NCI-H748 (cell line): ENCODE data around the gene LRCH4.
A peak's percentile ranks its signal among the peaks of the same experiment; 100 is the strongest.

ENCODE experiments used
- DNase-seq: peaks from one replicate; lab custom pipeline; 2025; ENCODE audit not compliant: unreplicated experiment; lab: John Stamatoyannopoulos, UW

LRCH4 gene

GRCh38 chr7:100582650-100583049, 3.3 kb downstream of the LRCH4 start:
- DNase-seq, result no peak

- no peak for DNase-seq
Observed at GRCh38 chr7:100582041-100582579, 3.8 kb downstream of the LRCH4 start.

GRCh38 chr7:100580466-100581283, 5.3 kb downstream of the LRCH4 start:
- no peak for DNase-seq

- no peak for DNase-seq
Observed at GRCh38 chr7:100578246-100579183, 7.4 kb downstream of the LRCH4 start.

GRCh38 chr7:100577507-100577906, 8.4 kb downstream of the LRCH4 start:
- DNase-seq, result no peak

GRCh38 chr7:100577103-100577502, 8.8 kb downstream of the LRCH4 start:
- no peak for DNase-seq

GRCh38 chr7:100576384-100576993, 9.4 kb downstream of the LRCH4 start:
- no peak for DNase-seq

- no peak for DNase-seq
Observed at GRCh38 chr7:100575746-100576383, 10.1 kb downstream of the LRCH4 start.

- DNase-seq, result no peak
Observed at GRCh38 chr7:100575206-100575631, 10.7 kb downstream of the LRCH4 start.

- DNase-seq, result no peak
Observed at GRCh38 chr7:100574362-100575205, 11.3 kb downstream of the LRCH4 start.

GRCh38 chr7:100573691-100574361, 12.1 kb downstream of the LRCH4 start, which contains the start of gene SAP25:
Gene SAP25 (minus strand): TSS chr7:100573900. CDS start chr7:100573742, 158 bp downstream.
- DNase-seq, result no peak

GRCh38 chr7:100572949-100573675, 12.8 kb downstream of the LRCH4 start:
- no peak for DNase-seq

GRCh38 chr7:100572281-100572948, 13.5 kb downstream of the LRCH4 start:
- no peak for DNase-seq

- DNase-seq, result no peak
Observed at GRCh38 chr7:100571829-100572116, 14.2 kb downstream of the LRCH4 start.

- DNase-seq, result no peak
Observed at GRCh38 chr7:100570954-100571828, 14.7 kb downstream of the LRCH4 start.

- DNase-seq, result peak; percentile 83
Observed at GRCh38 chr7:100568896-100569844, 16.8 kb downstream of the LRCH4 start.
